RCC 7860 (cell line): ENCODE measurements around the gene ASTN1.
"Not testable (repeated sequence)": the region's sequence is repeated elsewhere in the genome, so short reads cannot be mapped to it uniquely, and the experiment has no call there.

Experiments used
- DNase-seq: peaks from one replicate; pipeline ENCODE4 v3.0.0-alpha.2; 2015; ENCODE audit warnings: low spot score
- FAIRE-seq: peaks from 2 replicates; lab custom pipeline; 2012; peaks lifted over from hg19 to GRCh38; lab: Jason Lieb, UNC

The ASTN1 gene

DNA sequence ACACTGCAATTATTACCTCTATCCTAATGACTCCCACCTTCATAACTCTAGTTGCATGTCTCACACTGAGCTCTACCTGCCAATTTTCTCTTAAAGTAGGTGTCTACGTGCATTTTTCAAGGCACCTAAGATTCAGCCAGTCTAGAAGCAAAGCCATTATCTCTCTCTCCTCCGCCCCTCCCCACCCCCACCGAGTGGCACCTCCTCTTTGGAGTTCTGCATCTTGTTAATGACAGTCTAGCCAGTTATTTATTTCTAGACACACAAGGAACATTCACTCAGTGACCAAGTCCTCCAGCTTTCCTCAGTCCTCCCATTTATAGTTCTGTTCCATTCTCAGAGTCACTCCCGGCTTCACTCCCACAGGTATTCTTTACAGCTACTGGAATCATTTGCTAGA, 47.6 kb downstream of the ASTN1 start:
- no peak for DNase-seq
- FAIRE-seq = no peak

DNA sequence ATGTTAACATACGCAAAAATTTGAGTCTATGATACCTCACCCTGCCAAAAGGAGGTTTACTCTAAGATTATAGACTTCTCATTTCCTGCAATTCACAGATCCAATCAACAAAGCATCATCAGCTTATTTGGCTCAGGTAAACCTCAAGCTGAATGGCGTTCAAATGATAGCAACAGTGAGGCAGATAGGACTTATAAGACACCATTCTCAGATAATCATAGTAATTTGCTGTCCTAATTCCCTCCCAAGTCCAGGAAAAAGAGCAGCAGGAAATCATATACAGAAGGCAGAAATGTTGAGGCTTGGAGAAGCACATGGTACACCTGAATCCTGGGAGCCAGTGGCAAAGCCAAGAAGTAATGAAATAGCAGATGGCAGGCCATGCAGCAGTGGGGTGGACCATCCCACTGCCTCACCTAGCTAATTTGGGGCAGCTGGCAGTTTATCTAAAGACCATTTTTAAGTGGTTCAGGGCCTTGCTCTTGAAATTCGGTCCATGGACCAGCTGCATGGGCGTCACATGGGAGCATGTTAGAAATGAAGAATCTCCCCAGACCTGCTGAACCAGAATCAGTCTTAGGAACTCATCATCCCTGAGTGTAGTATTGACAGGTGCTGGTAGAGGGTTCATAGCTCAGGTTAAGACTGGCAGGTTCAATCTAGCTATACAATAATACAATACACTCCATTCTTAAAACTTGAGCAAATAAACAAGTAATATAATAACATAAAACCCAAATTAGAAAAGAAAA, 57.7 kb downstream of the ASTN1 start:
- FAIRE-seq (no peak), DNase-seq (no peak)

DNA sequence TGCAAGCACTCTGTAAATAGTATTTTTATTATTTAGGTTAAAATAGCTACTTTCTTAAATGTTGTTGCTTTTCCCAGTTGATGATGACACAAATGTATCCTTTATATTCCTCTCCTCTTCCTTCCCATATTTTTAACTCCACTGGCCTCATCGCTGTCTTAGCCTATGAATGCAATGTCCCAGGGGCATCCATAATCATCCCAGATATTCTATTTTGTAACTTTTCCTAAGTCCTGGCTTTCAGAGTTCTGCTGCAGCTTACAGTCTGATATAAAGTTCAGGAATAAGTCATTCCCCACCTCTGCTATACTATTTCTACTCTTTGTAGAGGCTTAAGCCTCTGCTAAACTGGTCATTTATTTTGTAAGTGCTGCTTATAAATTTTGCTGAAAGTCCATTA, 58.3 kb downstream of the ASTN1 start:
- FAIRE-seq = no peak
- no peak for DNase-seq

DNA sequence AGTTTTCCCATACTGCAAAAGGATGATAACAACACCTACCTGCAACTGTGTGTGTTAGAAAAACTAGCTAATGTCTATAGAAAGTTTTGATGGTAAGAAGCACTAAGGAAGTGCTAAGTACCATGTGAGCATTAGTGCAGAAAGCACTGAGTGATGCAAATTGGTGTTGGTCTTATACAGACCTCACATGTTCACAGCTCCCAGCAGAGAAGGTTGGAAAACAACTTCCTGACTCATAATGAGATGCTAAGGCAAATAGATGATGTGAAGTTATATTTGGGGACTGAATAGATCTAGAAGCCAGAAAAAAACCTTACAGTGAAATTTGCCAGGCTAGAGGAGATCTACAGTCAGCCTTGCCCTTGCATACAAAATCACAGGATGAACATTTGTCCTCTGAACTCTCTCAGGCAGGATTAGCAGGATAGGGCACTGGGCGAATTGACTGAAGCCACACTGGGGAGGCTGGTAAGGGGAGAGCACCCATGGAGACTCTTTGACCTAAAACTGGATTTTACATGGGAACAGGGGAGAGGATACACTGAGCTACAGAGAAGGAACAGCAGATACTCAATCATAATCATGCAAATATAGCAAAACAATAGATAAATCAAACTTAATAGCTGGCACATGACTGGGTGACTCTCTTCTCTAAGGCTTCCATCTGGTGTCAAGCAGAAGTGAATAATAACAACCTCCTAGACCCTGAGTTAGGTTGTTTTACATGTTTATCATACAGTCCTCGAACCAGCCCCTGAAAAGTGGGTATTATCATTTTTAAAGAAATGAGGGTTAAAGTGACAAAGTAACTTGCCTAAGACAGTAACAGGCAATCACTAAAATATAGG, 61.3 kb downstream of the ASTN1 start:
- FAIRE-seq = no peak
- DNase-seq = no peak

DNA sequence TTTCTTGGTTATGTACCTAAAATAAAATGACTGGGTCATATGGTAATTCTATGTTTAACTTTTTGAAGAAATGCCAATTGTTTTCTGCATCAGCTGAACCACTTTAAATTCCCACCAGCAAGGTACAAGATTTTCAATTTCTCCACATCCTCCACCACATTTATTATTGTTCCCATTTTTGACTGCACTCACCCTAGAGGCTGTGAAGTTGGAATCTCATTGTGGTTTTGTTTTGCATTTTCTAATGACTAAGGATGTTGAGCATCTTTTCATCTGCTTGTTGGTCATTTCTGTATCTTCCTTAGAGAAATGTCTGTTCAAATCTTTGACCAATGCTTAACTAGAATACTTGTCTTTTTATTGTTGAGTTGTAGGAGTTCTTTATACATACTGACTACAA, 72.5 kb downstream of the ASTN1 start:
- FAIRE-seq (no peak), DNase-seq (no peak)

DNA sequence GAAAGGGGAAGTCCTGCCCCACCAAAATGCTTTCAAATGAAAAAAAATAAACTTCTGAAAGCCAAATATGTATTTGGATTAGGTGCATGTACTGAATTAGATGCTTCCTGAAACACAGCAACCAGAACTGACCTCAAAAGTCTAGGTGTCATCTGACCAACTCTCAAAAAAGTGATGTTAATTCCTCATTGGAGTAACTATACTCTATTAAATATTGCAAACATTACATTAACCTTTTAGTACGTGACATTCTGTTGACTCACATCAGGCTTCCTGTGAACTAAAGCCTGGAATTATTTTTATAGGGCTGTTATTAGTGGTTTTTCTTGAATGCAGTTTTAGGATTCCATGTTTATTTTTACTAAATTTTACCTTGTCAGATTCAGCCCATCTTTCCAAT, 73.5 kb downstream of the ASTN1 start:
- DNase-seq (no peak), FAIRE-seq (no peak)

DNA sequence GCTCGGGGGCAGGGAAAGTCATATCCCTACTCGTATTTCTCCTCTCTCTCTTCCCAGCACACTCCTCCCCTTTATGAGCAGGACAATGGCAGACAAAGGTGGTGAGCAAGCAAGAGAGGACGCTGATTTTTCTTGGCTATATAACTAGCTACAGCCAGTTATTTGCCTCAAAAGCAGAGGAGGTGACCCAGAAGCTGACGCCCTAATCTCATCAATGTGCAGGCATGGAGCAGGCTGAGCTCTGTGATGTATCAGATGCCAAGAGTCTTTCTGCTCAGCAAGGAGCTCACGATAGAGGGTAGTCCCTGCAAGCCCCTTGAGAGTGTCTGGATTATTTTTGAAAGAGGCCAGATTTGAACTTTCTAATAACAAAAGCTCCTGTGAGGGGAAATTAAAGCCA, 75.5 kb downstream of the ASTN1 start:
- FAIRE-seq = no peak

DNA sequence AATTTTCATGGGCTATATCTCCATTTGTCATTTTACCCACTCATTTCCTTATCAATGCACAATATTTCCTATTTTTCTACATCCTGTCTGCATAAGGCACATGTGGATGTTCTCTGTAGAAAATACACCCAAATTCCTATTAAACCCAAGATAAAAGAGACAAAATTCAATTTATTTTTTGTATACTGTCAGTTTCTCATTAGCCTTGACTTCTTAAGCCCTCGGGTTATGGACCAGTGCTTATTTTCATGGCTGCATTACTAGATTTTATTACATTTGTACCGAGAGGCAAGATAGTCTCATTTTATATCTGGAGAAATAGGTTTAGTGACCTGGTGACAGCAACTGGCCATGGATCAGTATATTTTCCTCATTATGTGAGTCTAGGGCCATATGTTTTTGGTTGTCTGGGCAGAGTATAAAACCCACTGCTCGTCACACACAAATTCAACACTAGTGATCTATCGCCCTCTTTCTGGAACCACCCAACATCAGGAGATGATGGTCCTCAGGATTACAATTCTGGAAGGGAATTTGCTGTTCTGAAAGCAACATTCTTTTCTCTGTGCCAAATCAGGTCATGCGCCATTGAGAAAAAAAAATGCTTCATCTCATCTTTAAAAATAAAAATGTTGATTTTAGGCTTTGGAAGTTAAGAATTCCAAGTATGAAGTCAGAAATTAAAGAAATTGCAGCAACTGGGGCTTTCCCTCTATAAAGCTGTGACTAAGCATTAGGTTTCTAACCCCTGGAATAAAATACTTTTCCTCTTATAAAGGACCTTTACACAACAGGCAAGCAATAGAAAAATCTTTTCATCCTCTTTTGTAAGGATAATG, 81.4 kb downstream of the ASTN1 start:
- DNase-seq = no peak

More for the DNA sequence above, 75.5 kb downstream of the ASTN1 start:
- DNase-seq = no peak

DNA sequence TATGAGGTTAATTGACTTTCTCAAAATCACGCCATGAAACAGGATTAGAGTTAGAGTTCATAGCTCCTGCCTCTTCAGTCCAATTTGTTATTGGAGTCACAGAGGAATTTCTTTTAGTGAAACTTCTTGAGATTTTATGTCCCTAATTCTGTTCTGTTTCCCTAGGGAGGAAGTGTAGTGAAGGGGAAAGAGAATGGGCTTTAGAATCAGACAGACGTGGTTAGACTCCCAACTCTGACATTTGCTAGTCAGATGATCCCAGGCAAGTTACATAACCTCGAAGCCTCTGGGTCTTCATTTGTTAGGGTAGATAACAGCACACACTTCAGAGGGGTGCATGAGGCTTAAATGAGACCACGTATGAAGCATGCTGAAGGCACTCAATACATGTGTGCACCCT, 83.9 kb downstream of the ASTN1 start:
- no peak for FAIRE-seq
- no peak for DNase-seq

More for the DNA sequence above, 81.4 kb downstream of the ASTN1 start:
- FAIRE-seq = no peak

DNA sequence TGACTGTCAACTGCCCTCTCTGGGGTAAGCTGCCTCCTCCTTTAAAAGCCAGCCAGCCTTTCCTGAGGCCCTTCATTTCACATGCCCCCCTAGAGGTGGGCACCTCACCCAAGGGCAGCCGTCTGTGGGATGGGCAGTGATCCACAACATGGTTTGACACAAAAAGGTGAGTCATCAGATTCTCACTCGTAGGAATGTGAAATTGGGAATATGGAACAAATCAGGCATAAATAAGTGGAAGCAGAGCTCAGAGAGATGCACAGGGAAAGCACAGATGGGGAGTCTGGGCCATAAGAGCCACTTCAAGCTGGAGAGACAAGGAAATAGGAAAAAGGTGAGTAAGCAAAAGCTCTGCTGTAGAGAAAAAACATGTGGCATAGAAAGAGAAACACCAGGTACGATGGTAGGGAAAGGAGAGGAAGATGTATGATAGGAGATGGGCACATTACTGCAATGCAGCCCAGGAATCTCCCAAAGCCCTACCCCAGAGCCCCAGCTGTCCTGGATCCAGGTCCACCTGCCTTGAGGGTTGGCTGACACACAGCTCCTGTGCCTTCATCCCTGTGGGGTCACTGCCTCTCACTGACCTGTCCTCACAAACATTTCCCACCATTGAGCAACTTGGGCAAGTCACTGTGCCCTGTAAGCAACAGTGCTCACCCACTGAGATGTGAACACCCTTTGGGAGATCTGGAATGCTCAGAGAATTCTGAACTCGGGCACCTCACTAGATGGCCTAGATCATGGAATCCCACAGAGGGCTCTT, 86.6 kb downstream of the ASTN1 start:
- peak; percentile 60 for DNase-seq
- FAIRE-seq = peak; percentile 36

DNA sequence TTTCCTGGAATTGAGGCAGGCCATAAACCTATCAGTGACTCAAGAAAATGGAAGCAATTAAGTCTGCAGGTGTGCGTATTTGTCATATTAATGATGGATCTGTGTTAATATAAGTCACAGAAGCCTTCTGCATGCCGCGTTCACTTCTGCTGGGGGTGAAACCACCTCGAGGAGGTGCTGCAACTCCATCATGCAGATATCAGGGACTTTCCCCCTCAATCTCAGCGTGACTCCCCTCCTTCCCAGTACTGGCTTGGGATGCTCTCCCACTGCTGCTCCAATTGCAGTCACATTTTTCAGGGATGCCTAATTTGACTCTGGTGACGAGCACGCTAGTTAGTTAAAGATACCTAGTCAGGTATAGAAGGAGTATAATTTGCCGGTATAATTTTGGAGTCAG, 87.5 kb downstream of the ASTN1 start:
- DNase-seq (no peak), FAIRE-seq (no peak)

DNA sequence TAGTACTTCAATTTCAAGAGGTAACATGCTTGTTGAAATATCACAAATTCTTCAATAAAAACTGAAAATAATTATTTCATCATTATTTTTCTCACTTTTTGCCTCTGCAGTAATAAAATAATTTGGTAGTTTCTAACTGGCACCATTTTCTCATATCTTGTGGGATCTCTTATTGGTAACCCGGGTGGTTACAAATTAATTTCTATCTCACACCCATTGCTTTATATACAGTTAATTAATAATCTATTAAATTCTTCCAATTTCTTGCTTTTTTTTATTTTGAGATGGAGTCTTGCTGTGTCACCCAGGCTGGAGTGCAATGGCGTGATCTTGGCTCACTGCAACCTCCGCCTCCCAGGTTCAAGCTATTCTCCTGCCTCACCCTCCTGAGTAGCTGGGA, 89.7 kb downstream of the ASTN1 start:
- DNase-seq, FAIRE-seq: not testable (repeated sequence)

DNA sequence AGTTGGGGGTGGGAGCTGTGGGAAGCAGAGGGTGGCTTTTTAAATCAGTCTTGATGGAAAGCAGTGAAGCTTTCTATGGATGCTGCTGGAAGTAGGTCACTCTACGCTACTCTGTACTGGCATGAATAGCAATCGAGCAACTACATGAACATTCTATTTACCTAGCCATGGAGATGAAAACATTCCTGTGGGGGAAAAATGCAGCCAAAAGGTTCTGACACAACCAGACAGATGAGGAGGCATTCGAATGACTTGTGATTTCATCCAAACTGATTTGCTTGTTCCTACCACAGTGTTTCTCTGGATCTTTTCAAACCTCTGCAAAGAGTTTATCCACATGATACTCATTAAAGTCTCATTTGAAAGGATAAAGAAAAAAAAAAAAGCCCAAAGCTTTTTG, 95.0 kb downstream of the ASTN1 start:
- DNase-seq = no peak
- no peak for FAIRE-seq

DNA sequence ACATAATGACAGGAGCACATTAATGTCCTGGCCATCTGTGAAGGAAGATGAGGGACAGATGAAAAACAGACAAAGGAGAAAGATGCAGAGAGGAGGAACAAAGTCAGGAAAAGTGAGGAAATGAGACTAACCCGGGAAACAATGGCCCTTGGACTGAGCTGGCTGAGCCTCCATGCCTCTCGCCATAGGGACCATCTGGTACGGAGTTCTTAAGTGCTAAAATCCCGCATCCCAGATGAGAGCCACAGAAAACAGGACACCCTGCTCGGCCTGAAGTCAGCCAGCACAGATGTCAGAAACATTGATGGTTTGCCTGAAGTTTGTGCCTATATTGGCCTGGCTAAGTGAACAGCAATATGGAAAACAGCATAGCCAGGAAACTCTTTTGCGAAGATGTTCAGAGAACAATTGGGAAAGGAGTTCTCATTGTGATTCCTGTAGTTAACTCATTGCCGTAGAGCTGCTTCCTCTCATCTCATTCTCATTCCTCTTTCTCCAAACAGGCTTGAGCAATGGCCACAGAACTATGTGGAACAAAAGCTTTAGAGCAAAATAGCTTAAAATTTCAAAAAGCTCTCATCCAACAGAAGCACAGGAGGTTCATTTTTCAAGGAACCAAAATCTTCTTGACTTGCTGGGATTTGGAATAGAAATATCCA, 96.6 kb downstream of the ASTN1 start:
- no peak for FAIRE-seq
- no peak for DNase-seq

DNA sequence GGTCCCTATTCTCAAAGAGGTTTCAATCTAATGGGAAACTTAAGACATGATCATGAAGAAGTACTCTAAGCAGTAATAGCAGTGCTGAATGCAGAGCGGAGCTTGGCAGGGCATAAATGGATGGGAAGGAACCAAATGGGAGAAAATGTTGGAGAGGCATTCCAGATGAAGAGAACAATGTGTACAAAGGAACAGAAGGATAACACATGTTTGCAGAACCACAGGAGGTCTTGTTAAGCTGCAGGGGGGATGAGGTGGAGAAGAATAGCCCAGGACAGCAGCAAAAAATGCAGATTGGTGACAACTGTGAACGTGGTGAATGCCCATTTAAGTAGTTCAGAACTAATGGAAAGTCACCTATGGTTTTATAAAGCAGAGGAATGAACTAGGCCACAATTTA, 99.1 kb downstream of the ASTN1 start:
- no peak for DNase-seq
- no peak for FAIRE-seq

DNA sequence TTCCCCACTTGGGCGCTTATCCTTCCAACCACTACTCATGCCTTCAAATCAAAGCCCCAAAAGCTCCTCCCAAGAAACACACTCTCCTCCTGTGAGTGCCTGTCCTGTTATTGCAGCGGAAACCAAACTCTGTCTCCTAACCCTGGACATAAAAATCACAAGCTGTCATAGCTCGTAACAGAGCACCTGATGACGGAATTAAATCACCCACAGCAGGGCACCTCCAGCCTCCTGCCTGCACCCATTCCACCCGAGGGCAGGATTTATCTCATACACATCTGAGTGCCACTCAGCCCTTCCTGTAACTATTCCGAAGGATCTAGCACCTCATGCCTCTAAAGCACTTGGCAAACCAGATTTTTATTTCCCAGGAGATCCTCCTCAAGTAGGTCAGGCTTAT, 100.9 kb downstream of the ASTN1 start:
- no peak for FAIRE-seq
- no peak for DNase-seq

DNA sequence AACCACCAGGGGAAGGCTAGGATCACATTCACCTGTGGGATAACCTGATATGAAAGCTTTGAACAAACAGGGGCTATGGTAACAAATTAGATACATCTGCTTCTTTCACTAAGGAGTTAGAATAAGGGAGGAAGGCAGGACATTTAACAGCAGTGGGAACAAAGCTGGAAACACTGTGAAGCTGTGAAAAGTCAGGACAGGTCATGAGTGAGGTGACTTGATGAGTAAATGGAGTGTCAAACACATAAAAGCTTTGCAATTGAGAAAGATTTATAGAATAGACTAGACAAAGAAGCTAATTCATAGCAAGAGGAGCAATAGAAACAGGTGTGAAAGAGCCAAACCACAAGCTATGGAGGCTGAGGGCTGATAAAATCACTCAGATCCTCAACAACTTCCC, 110.0 kb downstream of the ASTN1 start:
- no peak for DNase-seq

DNA sequence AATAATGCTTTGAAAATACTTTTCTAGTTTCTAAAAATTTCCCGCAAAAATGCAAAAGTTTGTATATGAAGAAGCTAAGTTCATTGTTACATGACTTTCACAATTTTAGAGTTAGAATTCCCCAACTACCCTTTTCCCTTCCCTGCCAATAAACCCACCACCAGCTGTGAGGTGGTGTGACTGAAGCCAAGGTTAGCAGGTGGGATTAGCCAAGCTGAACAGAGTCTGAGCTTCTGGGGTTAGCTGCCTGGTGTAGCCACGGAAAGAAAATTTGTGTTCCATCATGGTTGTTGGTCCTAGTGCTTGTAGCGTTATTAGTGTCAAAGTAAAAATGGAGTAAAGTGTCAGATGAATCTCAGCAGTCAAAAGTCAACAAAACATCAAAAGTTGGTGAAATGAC, 110.9 kb downstream of the ASTN1 start:
- FAIRE-seq = no peak

More for the DNA sequence above, 110.0 kb downstream of the ASTN1 start:
- FAIRE-seq = no peak

DNA sequence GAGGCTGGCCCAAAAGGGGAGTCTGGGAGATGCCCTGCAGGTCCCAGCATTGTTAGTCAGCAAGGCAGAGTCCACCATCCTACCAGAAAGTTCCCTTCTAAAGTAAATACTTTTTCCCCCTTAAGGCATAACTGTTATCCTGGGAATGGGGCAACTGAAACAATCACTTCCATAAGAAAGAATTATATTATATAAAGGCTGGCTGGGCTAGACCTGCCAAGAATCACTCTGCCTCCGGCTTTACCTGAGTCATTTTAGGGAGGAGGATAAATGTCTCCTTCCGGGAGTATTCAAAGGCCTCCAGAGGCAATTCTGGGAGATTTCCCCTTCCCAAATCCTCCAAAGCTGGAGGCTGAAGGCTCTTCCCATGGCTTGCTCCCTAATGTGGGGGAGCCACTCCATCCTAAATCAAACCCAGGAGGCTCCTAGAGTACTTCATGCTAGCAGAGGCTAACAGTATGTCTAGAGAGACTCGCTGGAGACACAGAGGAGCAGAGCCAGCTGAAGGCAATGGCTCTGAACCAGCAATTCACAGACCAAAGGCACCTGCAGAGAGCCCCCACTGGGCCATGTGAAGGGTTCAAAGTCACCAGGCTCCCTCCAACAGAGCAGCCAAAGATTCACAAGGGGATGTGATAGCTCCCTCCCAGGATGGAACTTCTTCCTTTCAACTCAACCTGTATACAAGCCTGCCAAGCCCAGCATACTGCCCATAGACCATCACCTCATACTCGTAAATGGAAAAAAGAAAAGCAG, 116.0 kb downstream of the ASTN1 start:
- no peak for DNase-seq
- FAIRE-seq = no peak

More for the DNA sequence above, 110.9 kb downstream of the ASTN1 start:
- no peak for DNase-seq
